Calu3 (cell line): ENCODE results near the gene OR56A4. TPM values are rescaled to one million over a fixed set of nuclear protein-coding genes. Genes with fewer than 3 reads are reported as not detected.

Experiments
- BruUV-seq: library from RNA; stranded (reverse); fragments of 400-500 nt; replicated peaks from 2 replicates; lab custom pipeline; 2021; lab: Mats Ljungman, UMichigan
- CTCF ChIA-PET: fragments of 300-600 bp; sonication (Branson Sonifier 250); formaldehyde crosslinking; loops from one replicate; lab custom pipeline; 2022; ENCODE audit warnings: antibody characterized with exemption; lab: Charles Lee
- DNase-seq: peaks from one replicate; pipeline ENCODE4 v3.0.0; 2022
- H3K27ac Mint-ChIP-seq: one replicate; pipeline ENCODE4 v1.8.0; 2022; ENCODE audit warnings: mixed read lengths; ENCODE audit not compliant: unreplicated experiment
- H3K27me3 Mint-ChIP-seq: one replicate; pipeline ENCODE4 v1.8.0; 2022; ENCODE audit warnings: mixed read lengths; ENCODE audit not compliant: unreplicated experiment
- H3K36me3 Mint-ChIP-seq: one replicate; pipeline ENCODE4 v1.8.0; 2022; ENCODE audit warnings: mild to moderate bottlenecking, moderate library complexity, mixed read lengths; ENCODE audit not compliant: insufficient read depth, unreplicated experiment
- H3K4me1 Mint-ChIP-seq: one replicate; pipeline ENCODE4 v1.8.0; 2022; ENCODE audit warnings: mild to moderate bottlenecking, low read depth, mixed read lengths; ENCODE audit not compliant: unreplicated experiment
- H3K4me3 Mint-ChIP-seq: one replicate; pipeline ENCODE4 v1.8.0; 2022; ENCODE audit warnings: mild to moderate bottlenecking, low read depth, moderate library complexity, mixed read lengths; ENCODE audit not compliant: unreplicated experiment
- H3K9me3 Mint-ChIP-seq: one replicate; pipeline ENCODE4 v1.8.0; 2022; ENCODE audit warnings: low read depth, mixed read lengths; ENCODE audit not compliant: unreplicated experiment
- intact Hi-C: fragments of 100-400 bp; cut with micrococcal nuclease; formaldehyde crosslinking; loops from one replicate; pipeline ENCODE4 v1.10.0; 2022; ENCODE audit not compliant: unreplicated experiment
- total RNA-seq: library from RNA; stranded (reverse); gene quantifications from 2 replicates; pipeline ENCODE4 v1.2.3, GENCODE V29; 2022
- TF ChIP-seq, protein P1 (sequence below): fragments of 200-600 bp; IDR thresholded peaks from one replicate; pipeline ENCODE4 v1.8.0; 2022; ENCODE audit warnings: antibody characterized with exemption; ENCODE audit not compliant: unreplicated experiment

The OR56A4 gene
- total RNA-seq, 1 experiment from 2014 or later: 0.26 TPM

DNA sequence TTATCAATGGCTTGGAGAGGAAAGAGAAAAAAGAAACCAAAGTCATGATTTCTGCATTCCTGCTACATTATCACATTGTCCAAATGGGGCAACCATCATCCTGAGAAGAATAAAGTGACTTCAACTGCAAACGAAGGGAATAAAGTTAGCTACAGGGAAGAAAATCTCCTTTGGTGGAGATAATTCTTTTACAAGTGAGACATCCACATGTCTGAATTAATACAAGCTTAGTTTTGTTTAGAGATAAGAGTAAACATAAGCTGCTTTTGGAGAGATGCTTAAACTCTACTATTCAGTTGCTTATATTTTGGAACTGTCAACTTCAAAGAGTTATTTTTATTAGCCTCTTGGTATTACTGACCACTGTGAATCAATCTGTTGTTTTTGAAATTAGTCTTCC is 19.9 kb downstream of the OR56A4 start, which contains the start of gene OR52L1:
OR52L1 (minus strand) TSS at position 101 of the 400 bp plus-strand sequence; CDS start at position 46, 55 bp downstream.
- Mint-ChIP-seq H3K9me3 (no peaks in the 10 kb centered on the region), H3K27me3 (no peaks in the 10 kb centered on the region), H3K36me3 (no peaks in the 10 kb centered on the region), H3K4me1 (no peaks in the 10 kb centered on the region), H3K27ac (no peak within 1 kb of the TSS), H3K4me3 (no peak within 1 kb of the TSS)
- no peak for DNase-seq
- intact Hi-C loops: no loop called here
- TF ChIP-seq, protein P1, sequence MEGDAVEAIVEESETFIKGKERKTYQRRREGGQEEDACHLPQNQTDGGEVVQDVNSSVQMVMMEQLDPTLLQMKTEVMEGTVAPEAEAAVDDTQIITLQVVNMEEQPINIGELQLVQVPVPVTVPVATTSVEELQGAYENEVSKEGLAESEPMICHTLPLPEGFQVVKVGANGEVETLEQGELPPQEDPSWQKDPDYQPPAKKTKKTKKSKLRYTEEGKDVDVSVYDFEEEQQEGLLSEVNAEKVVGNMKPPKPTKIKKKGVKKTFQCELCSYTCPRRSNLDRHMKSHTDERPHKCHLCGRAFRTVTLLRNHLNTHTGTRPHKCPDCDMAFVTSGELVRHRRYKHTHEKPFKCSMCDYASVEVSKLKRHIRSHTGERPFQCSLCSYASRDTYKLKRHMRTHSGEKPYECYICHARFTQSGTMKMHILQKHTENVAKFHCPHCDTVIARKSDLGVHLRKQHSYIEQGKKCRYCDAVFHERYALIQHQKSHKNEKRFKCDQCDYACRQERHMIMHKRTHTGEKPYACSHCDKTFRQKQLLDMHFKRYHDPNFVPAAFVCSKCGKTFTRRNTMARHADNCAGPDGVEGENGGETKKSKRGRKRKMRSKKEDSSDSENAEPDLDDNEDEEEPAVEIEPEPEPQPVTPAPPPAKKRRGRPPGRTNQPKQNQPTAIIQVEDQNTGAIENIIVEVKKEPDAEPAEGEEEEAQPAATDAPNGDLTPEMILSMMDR: no peak
- CTCF ChIA-PET: no interaction called here
- no TSS peak for BruUV-seq

DNA sequence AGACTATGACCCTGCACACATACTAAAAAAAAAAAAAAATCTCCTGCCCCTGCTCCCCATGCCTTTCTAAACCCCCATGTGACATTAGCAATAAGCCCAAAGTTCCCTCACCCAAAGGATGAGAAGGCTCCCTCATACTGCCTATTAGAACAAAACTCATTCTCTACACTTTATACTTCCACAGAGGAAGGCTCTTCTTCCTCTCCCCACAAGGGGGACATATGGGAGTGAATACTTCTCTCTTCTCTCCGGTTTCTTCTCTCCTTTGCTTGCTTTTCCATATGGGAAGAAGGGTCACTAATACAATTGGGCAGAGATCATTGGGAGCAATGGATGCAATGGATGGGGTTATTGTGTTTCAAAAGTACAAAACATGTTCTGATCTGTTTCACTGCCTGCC is 23.3 kb downstream of the OR56A4 start:
- Mint-ChIP-seq H3K4me1 (no peaks in the 10 kb centered on the region), H3K36me3 (no peaks in the 10 kb centered on the region), H3K9me3 (peaks cover 5% of the 10 kb centered on the region), H3K27ac (no peak overlapping the region), H3K27me3 (no peaks in the 10 kb centered on the region), H3K4me3 (no peak overlapping the region)
- no TSS peak for BruUV-seq
- CTCF ChIA-PET: no interaction called here
- intact Hi-C loops: no loop called here
- TF ChIP-seq, protein P1: no peak
- DNase-seq: no peak

DNA sequence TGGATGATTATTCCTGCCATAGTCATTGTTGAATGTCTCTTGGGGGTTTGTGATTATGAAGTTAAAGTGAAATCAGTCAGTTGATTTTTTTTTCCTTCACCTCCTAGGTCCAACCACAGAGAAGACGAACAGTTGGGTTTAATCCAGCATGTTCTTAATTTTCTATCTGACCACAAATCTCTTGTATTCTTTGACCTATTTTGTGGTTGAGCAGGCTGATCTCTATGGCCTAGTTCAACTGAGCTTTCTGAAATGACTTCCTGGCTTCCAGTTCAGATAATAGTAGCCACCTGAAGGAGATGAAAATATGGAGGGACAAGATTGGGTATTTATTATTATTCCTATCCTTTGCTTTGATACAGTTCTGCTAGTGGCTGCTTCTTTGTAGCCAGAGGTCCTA is 33.2 kb downstream of the OR56A4 start:
- no peaks in the 10 kb centered on the region for H3K4me1 Mint-ChIP-seq
- H3K4me3 Mint-ChIP-seq: no peak overlapping the region
- DNase-seq: no peak
- peaks cover 8% of the 10 kb centered on the region for H3K9me3 Mint-ChIP-seq
- peaks cover 12% of the 10 kb centered on the region for H3K27me3 Mint-ChIP-seq
- H3K27ac Mint-ChIP-seq: no peak overlapping the region
- H3K36me3 Mint-ChIP-seq: no peaks in the 10 kb centered on the region
- BruUV-seq: no TSS peak
- TF ChIP-seq, protein P1: no peak
- intact Hi-C loops: no loop called here
- CTCF ChIA-PET: no interaction called here

DNA sequence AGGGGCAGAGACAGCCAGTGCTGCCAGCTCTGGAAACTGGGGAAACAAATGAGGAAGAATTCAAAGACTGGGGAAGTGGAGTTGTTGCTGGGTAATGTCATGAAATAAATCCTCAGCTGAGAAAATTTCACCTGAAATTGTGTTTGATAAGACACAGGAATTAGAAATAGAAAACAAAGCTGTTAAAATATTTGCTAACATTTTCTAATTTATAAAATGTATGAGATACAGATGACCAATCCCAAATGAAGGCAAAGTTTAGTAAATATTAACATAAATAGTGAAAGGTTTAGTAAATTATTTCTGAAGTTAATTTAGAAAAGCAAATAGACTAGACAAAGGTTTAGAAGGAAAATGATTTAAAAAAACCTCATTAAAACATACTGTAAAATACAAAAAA is 38.4 kb downstream of the OR56A4 start, which contains the start of gene OR56A5:
OR56A5 (minus strand) TSS at position 101 of the 400 bp plus-strand sequence; CDS start at position 101, 0 bp downstream.
- H3K27ac Mint-ChIP-seq: no peak within 1 kb of the TSS
- intact Hi-C loops: no loop called here
- CTCF ChIA-PET: no interaction called here

More for the DNA sequence above, 38.4 kb downstream of the OR56A4 start, which contains the start of gene OR56A5:
- DNase-seq: no peak
- Mint-ChIP-seq H3K9me3 (peaks cover 14% of the 10 kb centered on the region), H3K4me1 (no peaks in the 10 kb centered on the region), H3K4me3 (no peak within 1 kb of the TSS), H3K36me3 (no peaks in the 10 kb centered on the region), H3K27me3 (peaks cover 12% of the 10 kb centered on the region)
- no TSS peak for BruUV-seq
- TF ChIP-seq, protein P1: no peak
